HG02884 (cell line): Measurements from ENCODE around the gene PAOX.

Experiments used
- ATAC-seq: cut with Tn5 transposase; IDR thresholded peaks from one replicate; pipeline ENCODE4 v1.9.1; 2021; ENCODE audit warnings: mild to moderate bottlenecking, moderate library complexity; ENCODE audit not compliant: unreplicated experiment

The PAOX gene

GRCh38 chr10:133349577-133350011 lies 29.5 kb upstream of the PAOX start:
- ATAC-seq, result no peak

GRCh38 chr10:133350283-133350949 lies 28.6 kb upstream of the PAOX start:
- no peak for ATAC-seq

GRCh38 chr10:133350950-133351329 lies 28.1 kb upstream of the PAOX start:
- no peak for ATAC-seq

- no peak for ATAC-seq
Measured at GRCh38 chr10:133351408-133352318, 27.4 kb upstream of the PAOX start.

GRCh38 chr10:133353202-133353959 lies 25.7 kb upstream of the PAOX start:
- no peak for ATAC-seq

- ATAC-seq, result no peak
Measured at GRCh38 chr10:133353988-133354605, 25.0 kb upstream of the PAOX start.

DNA sequence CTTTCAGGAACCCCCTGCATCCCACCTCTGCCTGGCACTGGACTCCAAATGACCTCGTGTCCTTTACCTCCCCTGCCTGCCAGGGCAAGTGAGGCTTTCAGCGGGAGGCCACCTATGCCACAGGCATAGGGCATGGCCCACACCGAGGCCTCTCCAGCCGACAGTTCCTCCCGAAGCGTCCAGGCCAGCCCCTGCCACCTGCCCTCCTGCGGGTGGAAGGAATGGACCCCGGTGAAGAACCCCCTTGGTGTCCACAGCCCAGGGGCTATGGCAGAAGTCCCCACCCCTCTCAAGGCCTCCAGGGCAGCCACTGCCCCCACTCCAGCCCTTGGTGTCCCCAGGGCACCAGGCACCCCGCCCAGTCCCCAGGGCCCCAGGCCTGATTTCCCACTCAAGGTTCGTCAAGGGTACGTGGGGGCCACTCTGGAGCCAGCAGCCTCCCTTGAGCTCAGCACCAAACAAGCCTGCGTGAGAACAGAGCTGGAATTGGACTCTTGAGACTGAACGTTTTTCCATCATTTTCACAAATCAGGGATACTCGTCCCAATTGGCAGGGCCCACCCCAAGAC lies 24.3 kb upstream of the PAOX start:
- ATAC-seq, result no peak

- ATAC-seq, result no peak
Measured at GRCh38 chr10:133355266-133355665, 23.8 kb upstream of the PAOX start.

DNA sequence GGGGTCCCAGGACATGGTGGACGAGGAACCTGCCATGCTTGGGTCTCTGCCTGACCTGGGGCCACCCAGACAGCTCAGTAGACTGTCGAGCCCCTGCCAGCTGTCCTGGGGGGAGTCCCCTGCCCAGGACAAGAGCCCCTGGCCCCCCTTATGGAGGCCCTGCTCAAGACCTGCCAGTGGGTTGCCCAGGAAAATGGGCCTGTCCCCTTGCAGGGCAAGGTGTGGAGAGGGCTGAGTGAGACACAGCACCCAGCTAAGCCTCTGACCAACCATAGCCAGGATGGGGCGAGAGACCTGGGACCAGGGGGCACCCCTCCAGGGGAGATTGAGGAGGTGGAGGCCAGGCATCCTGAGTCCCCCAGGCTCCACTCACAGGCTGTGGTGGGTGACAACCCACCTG lies 23.1 kb upstream of the PAOX start:
- ATAC-seq, result no peak

DNA sequence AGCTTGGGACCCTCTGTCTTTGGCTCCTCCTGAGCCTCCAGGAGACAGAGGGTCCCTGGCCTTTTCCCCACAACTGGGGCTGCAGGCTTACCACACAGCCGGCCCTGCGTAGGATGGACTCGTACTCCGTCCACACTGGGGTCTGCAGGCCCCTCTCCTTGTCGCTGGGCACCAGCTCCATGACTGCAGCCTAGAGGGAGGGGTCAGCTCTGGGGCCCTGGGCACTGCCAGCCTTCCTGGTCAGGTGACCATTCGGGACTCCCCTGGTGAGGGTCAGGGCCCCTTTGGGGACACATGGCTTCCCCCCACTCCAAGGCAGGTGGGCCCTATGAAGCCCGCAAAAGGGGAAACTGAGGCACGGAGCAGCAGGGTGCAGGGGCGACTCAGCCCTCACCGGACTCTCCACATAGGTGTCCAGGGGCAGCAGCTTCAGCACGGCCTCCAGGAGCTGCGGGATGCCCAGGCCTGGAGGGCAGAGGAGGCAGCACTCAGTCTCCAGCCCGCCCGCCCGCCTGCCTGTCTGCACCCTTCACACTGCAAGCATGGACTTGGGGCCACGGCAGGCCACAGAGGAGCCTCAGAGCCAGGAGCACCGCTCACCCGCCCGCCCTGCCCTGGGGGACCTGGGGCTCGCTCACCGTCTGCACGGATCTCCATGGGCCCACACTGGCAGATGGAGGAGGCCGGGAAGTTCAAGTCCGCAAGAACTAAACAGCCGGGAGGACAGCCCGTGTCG lies 22.3 kb upstream of the PAOX start:
- ATAC-seq, result no peak

DNA sequence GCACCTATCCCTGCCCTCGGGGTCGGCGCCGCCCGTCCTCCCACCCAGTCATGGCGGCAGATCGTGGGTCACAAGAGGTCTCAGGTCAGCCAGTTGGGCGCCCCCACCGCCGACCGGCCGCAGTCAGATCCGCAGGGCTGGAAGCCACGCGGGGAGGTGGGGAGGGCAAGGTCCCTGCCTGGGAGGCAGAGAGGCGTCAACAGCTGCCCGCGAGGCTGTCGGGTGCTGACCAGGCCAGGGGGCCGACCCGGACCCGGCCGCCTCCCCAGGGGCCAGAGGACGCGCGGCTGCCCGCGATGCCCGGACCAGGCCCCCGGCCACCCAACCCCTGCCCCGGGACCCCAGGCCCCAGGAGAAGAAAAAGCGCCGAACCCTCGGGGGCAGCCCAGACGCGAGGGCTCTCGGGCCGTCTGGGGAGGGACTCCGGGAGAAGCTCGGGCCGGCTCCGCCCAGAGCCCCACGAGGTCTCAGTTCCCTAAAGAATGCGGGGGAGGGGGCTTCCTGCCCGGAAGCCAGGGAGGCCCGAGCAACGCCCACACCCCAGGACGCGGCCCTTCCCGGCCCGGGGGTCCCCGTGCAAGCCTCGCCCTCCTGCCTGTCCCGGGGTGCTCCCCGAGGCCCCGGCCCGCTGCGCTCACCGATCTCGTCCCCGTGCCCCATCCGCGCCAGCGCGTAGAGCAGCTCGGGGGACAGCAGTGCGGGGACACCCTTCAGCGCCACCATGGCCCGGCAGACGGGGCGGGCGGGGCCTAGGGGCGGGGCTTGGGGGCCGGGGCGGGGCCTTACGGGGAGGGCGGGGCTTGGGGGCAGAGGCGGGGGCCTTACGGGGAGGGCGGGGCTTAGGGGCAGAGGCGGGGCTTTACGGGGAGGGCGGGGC lies 21.5 kb upstream of the PAOX start, which contains the start of gene FUOM:
Gene FUOM, minus strand, starts transcription at position 735 of the 877 bp plus-strand sequence. Its CDS starts 12 bp downstream, at position 723.
- ATAC-seq, result peak; percentile 68

DNA sequence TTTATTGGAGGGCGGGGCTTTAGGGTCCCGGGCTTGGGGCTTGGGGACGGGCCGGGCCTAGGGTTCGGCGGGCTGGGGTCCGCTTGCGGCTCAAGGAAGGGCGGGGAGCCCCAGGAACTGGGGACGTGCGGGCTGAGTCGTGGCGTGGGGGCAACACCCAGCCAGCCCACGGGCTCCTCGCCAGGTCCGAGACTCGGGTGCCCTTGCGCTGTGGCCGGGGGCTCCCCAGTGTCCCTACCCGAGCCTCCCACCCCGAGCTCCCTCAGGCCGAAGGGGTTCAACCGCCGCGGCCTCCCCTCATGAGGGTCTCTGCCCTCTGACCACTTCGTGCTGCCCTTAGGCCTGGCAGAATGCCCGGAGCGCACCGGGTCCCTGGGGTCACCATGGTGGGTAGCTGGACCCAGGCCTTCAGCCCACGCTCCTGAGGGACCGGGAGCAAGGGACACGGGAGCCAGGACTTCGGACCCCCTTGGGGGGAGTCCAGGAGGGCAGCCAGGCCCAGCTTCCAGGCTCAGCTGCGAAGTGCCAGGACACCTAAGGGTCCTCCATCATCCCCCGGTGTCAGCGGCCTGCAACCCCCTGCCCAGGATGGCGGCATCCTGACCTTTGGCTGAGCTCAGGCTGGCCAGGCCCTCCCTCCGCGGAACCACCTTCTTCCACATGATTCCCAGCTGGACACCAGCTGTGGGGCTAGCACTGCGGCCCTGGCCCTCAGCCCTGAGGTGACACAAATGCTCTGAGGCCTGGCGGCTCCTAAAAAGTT lies 20.7 kb upstream of the PAOX start:
- ATAC-seq, result no peak

DNA sequence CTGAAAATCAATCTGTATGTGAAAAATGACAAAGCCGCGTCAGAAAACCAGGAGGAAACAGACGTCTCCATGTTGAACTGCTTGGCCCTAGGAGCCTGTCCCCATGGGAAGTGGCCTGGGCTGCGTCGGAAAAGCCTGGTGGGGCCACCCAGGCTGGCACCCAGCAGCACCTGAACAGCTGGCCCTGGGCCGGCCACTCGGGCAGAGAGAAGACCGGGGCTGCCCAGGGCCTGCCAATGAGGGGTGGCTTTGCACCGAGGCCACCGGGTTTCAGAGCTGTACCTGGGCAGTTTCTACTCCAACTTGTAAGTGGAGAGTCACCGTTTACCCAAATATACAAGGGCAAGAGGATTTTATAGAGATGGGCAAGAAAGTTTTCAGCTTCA lies 20.1 kb upstream of the PAOX start:
- ATAC-seq, result no peak

DNA sequence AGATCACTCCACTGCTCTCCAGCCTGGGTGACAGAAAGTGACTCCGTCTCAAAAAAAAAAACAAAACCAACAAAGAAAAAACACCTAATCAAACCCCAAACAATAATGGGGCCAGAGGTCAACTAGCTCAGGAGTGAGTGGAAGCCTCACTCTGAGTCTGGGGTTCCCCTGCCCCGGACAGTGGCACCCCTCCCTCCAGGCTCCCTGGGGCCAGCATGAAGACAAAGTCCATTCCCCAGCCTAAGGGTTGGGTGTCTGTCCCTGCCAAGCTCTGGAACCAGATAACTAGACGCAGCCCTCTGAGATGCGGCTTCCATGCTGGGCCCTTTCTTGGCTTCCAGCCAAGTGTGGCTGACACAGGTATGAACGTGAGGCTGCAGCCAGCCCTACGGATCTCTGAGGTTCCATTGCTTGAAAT lies 19.5 kb upstream of the PAOX start:
- no peak for ATAC-seq

DNA sequence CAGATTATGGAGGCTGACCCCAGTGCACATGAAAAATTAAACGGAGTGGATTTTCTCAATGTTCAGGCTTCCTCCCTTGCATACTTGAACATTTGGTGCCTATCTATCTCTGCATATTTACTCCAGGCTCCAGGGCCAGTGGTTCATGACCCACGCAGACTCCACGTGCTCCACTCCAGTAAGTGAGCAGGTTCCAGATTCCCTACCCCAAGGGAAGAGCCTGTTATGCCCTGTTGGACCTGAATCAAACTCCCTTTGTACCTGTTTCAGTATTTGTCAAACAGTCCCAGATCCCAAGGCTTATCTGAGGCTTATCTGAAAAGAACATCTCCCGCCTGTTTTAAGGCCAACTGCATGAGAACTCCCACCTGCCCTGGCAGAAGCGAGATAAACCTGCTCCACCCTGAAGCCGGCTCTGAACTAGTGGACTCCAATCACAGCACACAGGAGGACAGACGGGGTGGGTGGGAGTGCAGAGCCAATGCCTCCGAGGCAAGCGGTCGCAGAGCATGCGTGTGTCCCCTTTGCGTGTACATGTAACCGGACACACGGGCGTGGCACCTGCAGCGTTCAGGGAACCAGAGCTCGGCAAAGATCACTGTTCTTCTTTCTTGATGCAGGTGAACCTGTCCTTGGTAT lies 19.0 kb upstream of the PAOX start:
- ATAC-seq, result no peak

DNA sequence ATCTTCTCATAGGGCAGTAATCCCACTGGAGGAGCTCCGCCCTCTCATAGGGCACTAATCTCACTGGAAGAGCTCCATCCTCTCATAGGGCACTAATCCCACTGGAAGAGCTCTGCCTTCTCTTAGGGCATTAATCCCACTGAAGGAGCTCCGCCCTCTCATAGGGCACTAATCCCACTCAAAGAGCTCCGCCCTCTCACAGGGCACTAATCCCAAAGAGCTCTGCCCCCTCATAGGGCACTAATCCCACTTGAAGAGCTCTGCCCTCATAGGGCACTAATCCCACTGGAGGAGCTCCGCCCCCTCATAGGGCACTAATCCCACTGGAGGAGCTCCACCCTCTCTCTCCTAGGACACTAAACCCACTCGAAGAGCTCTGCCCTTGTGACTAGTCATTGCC lies 17.8 kb upstream of the PAOX start:
- ATAC-seq, result no peak

GRCh38 chr10:133361773-133362441 lies 17.2 kb upstream of the PAOX start:
- peak; percentile 32 for ATAC-seq
